GM19193 (cell line): ENCODE data around the gene NR6A1.

ENCODE experiments used
- POLR2A ChIP-seq: IDR thresholded peaks from 4 replicates; pipeline ENCODE4 v1.6.1; 2011; ENCODE audit not compliant: insufficient read depth, insufficient read length; ENCODE audit errors: extremely low read depth

NR6A1 gene

GRCh38 chr9:124663046-124663961 lies 107.8 kb downstream of the NR6A1 start:
- TF ChIP-seq POLR2A = no peak

- no peak for TF ChIP-seq POLR2A
Observed at GRCh38 chr9:124662561-124662960, 108.5 kb downstream of the NR6A1 start.

- no peak for TF ChIP-seq POLR2A
Observed at GRCh38 chr9:124661271-124661670, 109.8 kb downstream of the NR6A1 start.

- TF ChIP-seq POLR2A = peak; percentile 23
Observed at GRCh38 chr9:124660341-124660801, 110.7 kb downstream of the NR6A1 start.

GRCh38 chr9:124659099-124659659 lies 111.9 kb downstream of the NR6A1 start:
- TF ChIP-seq POLR2A = peak; percentile 76

DNA sequence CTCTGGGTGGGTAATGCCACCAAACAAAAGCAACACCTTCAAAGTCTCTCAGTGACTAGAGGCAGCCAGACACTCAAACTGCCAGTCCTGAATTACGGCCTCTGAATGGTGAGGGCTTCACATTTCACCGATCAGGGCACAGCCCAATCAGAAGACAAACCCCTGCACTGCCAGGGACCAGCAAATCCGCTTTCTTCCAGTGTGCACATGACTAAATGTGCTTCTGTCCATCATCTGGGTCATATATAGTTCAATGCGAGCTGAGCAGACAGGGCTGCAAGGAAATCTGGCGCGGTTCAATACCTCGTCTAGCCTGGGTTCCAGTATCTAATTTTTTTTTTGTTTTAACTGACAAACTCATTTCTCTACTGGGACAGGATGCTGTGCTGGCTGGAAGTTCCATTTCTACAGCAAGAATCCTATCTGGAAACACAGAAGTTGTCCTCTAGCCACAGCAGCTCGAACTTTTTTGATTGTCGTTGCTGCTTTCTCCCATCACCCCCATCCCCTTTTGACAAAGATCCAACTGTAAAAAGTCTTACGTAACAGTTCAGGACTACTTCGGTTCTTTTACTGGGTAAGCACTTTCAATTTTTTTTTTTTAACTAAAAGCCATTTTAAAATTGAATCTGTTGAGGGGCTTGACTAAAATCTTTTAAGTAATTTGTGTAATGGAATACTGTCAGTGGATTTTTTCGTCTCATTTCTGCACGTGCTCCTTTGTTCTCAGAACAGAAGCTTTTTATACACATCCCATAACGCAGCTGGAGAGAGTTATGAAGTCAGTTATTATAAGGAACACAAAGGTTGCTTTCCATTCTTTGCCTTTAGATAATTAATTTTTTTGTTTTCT lies 112.7 kb downstream of the NR6A1 start:
- TF ChIP-seq POLR2A = peak; percentile 92

GRCh38 chr9:124657516-124657915 lies 113.6 kb downstream of the NR6A1 start:
- no peak for TF ChIP-seq POLR2A

- TF ChIP-seq POLR2A = no peak
Observed at GRCh38 chr9:124654431-124654830, 116.7 kb downstream of the NR6A1 start.

DNA sequence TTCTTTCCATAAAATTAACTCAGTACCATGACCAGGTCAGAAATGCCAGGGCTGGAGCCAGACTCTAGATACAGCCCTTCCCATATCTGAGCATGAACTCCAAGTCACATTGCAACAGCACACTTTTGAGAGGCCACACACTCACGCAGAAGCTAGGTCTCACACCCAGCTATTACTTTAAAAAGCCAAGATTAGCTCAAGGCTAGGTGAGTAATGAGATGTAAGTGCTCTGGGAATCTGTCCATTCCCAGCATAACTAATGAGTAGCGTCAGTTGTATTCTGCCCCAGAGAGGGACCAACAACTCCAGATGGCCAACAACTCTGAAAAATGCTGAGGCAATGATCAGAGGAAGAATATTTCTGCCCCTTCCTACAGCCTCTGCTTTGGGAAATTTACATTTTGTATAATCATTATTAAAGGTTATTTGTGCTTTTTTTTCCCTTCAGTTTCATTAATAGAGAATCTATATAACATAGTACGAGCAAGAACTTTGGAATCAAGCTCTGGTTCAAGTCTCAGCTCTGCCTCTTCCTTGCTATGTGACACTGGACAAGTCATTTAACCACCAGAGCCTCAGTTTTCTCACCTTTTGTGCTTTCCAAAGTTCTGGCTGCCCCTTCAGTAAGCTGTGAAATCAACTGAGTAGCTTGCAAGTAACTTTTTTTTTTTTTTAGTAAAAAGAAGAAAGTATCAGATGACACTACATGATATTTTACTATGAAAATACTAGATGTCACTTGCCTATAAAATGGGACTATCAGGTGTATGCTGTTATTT lies 118.3 kb downstream of the NR6A1 start:
- no peak for TF ChIP-seq POLR2A

GRCh38 chr9:124652203-124652602 lies 118.9 kb downstream of the NR6A1 start:
- TF ChIP-seq POLR2A = no peak

DNA sequence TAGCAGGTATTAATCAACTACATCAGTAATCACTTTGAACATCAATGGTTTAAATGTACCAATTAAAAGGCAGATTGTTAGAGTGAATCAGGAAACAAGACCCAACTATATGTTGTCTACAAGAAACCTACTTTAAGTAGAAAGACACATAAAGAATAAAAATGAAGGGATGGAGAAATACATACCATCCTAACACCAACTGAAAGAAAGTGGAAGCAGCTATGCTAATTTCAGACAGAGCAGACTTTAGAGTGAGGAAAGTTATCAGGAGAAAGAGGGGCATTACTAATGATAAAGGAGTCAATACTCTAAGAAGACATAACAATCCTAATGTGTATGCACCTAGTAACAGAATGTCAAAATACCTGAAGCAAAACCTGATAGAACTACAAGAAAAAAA lies 125.8 kb downstream of the NR6A1 start:
- TF ChIP-seq POLR2A = no peak

GRCh38 chr9:124639637-124640036 lies 131.5 kb downstream of the NR6A1 start:
- TF ChIP-seq POLR2A = no peak

DNA sequence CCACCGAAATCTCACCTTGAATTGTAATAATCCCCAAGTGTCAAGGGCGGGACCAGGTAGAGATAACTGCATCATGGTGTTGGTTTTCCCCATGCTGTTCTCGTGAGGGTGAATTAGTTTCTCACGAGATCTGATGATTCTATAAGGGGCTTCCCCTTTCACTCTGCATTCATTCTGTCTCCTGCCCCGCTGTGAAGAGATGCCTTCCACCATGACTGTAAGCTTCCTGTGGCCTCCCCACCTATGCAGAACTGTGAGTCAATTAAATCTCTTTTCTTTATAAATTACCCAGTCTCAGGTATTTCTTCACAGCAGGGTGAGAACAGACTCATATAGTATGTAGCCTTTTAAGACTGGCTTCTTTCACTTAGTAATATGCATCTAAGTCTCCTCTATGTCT lies 135.8 kb downstream of the NR6A1 start:
- TF ChIP-seq POLR2A = no peak

- no peak for TF ChIP-seq POLR2A
Observed at GRCh38 chr9:124632077-124632621, 139.0 kb downstream of the NR6A1 start.

DNA sequence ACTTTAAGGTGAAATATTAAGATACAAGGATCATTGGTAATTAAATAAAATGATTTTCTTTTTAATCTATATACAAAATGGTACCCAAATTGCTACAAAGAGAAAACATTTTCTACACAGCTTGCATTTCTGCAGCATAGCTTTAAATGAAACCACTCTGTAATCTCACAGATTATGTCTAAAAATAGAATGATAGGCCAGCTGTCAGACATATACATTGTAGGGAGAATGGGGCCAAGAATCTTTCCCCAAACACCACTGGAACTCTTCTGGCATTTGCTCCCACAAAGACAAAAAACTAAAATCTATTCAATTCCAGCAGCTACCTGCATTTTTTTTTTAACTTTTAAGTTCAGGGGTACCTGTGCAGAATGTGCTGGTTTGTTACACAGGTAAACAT lies 139.8 kb downstream of the NR6A1 start:
- TF ChIP-seq POLR2A = no peak

GRCh38 chr9:124629600-124629999 lies 141.5 kb downstream of the NR6A1 start:
- TF ChIP-seq POLR2A = no peak
